Measurements from ENCODE around the gene C17orf67.

Gene C17orf67

DNA sequence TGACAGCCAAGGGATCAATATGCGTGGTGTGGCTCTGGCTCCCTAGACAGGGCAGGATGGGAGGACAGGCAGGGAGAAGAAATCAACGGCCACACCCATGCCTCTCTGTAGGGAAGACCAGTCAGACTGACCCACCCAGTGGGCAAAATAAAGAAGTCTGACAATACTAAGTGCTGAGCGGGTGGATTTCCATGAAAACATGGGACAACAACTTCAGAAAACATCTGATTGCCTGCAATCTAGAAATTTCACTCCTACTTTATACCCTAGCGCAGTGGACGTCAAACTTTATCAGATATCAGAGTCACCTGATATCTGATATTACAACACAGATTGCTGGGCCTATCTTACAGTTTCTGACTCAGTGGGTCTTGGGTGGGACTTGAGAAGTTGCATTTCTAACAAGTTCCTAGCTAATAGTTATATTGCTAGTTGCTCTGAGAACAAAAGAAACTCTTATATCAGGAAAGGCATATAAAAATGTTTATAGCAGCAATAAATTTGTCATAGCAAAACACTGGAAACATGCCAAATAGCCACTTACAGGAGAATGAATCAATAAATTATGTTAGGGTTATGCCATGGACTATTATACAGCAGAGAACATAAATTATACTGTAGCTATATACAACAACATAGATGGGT, 38.4 kb downstream of the C17orf67 start:
- in situ Hi-C loops (cut with MboI; ENCODE audit: low pct_unique_long_range_greater_than_20kb, low sequenced_read_pairs, unreplicated experiment), result no loop called here
- TF ChIP-seq, protein P1, sequence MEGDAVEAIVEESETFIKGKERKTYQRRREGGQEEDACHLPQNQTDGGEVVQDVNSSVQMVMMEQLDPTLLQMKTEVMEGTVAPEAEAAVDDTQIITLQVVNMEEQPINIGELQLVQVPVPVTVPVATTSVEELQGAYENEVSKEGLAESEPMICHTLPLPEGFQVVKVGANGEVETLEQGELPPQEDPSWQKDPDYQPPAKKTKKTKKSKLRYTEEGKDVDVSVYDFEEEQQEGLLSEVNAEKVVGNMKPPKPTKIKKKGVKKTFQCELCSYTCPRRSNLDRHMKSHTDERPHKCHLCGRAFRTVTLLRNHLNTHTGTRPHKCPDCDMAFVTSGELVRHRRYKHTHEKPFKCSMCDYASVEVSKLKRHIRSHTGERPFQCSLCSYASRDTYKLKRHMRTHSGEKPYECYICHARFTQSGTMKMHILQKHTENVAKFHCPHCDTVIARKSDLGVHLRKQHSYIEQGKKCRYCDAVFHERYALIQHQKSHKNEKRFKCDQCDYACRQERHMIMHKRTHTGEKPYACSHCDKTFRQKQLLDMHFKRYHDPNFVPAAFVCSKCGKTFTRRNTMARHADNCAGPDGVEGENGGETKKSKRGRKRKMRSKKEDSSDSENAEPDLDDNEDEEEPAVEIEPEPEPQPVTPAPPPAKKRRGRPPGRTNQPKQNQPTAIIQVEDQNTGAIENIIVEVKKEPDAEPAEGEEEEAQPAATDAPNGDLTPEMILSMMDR (IDR thresholded peaks at IDR 0.05; ENCODE audit: extremely low read depth, insufficient read depth, missing control alignments), result no peak
- no peak for DNase-seq (ENCODE audit: low spot score)

DNA sequence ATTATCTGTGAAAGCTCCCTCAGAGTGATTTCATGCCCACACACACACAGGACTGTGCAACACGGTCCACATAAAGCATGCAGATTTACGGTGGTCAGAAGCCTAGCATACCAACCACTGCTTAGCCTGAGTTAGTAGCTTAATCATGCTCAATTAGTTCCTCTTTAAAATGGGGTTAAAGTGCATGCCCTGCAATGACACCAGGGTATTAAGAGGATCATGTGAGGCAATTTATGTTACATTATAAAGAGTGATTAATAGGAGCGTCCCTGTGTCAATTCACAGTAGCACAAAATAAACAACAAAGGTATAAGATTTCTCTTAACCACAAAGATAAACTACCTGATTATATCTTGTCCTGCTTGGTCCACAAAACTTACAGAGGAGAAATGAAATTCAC, 39.8 kb downstream of the C17orf67 start:
- in situ Hi-C loops (cut with MboI; ENCODE audit: low pct_unique_long_range_greater_than_20kb, low sequenced_read_pairs, unreplicated experiment), result no loop called here
- no peak for DNase-seq (ENCODE audit: low spot score)
- TF ChIP-seq, protein P1 (IDR thresholded peaks at IDR 0.05; ENCODE audit: extremely low read depth, insufficient read depth, missing control alignments), result no peak

- in situ Hi-C loops (cut with MboI; ENCODE audit: low pct_unique_long_range_greater_than_20kb, low sequenced_read_pairs, unreplicated experiment), result no loop called here
- no peak for DNase-seq (ENCODE audit: low spot score)
- TF ChIP-seq, protein P1 (IDR thresholded peaks at IDR 0.05; ENCODE audit: extremely low read depth, insufficient read depth, missing control alignments), result no peak
These were observed 40.2 kb downstream of the C17orf67 start for GRCh38 chr17:56793531-56793930.

GRCh38 chr17:56792267-56792666, 41.5 kb downstream of the C17orf67 start:
- TF ChIP-seq, protein P1 (IDR thresholded peaks at IDR 0.05; ENCODE audit: extremely low read depth, insufficient read depth, missing control alignments), result no peak
- DNase-seq (ENCODE audit: low spot score), result no peak

DNA sequence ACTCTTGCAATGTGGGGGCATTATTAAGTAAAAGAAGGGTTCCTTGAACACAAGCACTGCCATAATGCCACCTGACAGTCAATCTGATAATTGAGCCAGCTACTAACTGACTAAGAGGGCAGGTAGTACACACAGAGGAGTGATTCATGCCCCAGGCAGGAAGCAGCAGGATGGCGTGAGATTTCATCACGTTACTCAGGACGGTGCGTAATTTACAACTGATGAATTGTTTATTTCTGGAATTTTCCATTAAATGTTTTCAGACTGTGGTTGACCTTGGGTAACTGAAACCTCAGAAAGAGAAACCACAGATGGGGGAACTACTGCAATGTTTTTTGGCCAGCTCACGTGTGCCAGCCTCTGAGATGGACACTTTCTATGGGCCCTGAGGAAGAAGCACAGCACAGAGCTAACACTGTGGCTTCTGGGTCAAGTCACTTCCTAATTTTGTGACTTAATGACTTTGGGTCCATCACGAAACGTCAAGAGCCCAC, 46.7 kb downstream of the C17orf67 start:
- TF ChIP-seq, protein P1 (IDR thresholded peaks at IDR 0.05; ENCODE audit: extremely low read depth, insufficient read depth, missing control alignments), result no peak
- no peak for DNase-seq (ENCODE audit: low spot score)
- in situ Hi-C loops (cut with MboI; ENCODE audit: low pct_unique_long_range_greater_than_20kb, low sequenced_read_pairs, unreplicated experiment), result no loop called here

More at GRCh38 chr17:56792267-56792666, 41.5 kb downstream of the C17orf67 start:
- in situ Hi-C loops (cut with MboI; ENCODE audit: low pct_unique_long_range_greater_than_20kb, low sequenced_read_pairs, unreplicated experiment), result no loop called here

DNA sequence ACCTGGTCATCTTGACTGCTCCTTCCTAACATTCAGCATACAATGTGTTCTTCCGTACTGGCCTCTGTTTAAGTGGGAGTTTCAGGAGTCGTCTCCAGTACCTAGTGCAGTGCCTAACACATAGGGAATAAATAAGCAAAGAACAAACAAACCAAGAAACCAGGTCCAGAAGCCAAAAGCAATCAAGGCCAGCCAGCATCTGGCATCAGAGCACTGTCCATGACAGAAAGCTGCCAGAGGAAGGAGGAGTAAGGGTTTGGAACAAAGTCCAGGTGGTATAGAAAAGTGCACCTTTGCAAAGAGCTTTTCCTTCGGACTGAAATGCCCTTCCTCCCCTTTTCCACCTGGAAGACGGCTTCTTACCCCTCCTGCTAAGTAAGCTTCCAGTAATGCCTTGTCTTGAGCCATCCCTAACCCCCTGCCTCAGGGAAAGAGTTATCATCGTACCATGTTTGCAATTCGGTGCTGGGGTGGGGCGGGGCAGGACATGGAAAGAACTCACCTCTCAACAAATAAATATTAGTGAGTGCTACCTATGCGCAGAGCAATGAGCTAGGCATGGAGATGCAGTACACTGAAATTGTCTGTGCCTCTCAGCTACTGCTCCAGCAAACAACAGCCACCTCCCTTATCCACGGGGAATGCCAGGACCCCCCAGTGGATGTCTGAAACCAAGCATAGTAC, 47.6 kb downstream of the C17orf67 start:
- TF ChIP-seq, protein P1 (IDR thresholded peaks at IDR 0.05; ENCODE audit: extremely low read depth, insufficient read depth, missing control alignments), result no peak
- in situ Hi-C loops (cut with MboI; ENCODE audit: low pct_unique_long_range_greater_than_20kb, low sequenced_read_pairs, unreplicated experiment), result no loop called here
- DNase-seq (ENCODE audit: low spot score), result no peak
